Neuronal stem cell (in vitro differentiated cells): Measurements from ENCODE around the gene OXCT1.
A peak's percentile ranks its signal among the peaks of the same experiment; 100 is the strongest.

ENCODE experiments used
- DNase-seq: peaks from one replicate; pipeline ENCODE4 v3.0.0-alpha.2; 2013; ENCODE audit warnings: low spot score
- H2AFZ ChIP-seq: one replicate; pipeline ENCODE4 v1.6.1; 2013; ENCODE audit warnings: mild to moderate bottlenecking, low read length, inconsistent platforms
- H2AK5ac ChIP-seq: 2 replicates; pipeline ENCODE4 v1.6.1; 2013; ENCODE audit warnings: low read depth, mild to moderate bottlenecking, inconsistent platforms, low read length, moderate library complexity, mixed read lengths
- H2BK120ac ChIP-seq: 2 replicates; pipeline ENCODE4 v1.6.1; 2013; ENCODE audit warnings: low read depth, mild to moderate bottlenecking, inconsistent platforms, low read length, moderate library complexity, mixed read lengths
- H2BK12ac ChIP-seq: one replicate; pipeline ENCODE4 v1.6.1; 2013; ENCODE audit warnings: low read length, inconsistent platforms
- H2BK15ac ChIP-seq: 2 replicates; pipeline ENCODE4 v1.6.1; 2013; ENCODE audit warnings: mild to moderate bottlenecking, low read length, inconsistent platforms, mixed read lengths
- H2BK5ac ChIP-seq: one replicate; pipeline ENCODE4 v1.6.1; 2013; ENCODE audit warnings: inconsistent platforms, mild to moderate bottlenecking, low read length, moderate library complexity
- H3K14ac ChIP-seq: one replicate; pipeline ENCODE4 v1.6.1; 2013; ENCODE audit warnings: low read length, inconsistent platforms
- H3K18ac ChIP-seq: 2 replicates; pipeline ENCODE4 v1.6.1; 2013; ENCODE audit warnings: low read length, inconsistent platforms
- H3K23ac ChIP-seq: 2 replicates; pipeline ENCODE4 v1.6.1; 2013; ENCODE audit warnings: low read depth, mild to moderate bottlenecking, mixed read lengths, low read length, inconsistent platforms; ENCODE audit not compliant: poor library complexity
- H3K27ac ChIP-seq: replicated peaks from 3 replicates; pipeline ENCODE4 v1.5.1; 2013; ENCODE audit warnings: low read length, inconsistent platforms
- H3K27me3 ChIP-seq, 3 experiments: 2 replicates each; pipeline ENCODE4 v1.6.1; 2013; ENCODE audit warnings: low read length in 3 of 3, mild to moderate bottlenecking in 2 of 3, inconsistent platforms in 1 of 3, low read depth in 1 of 3, mixed read lengths in 1 of 3, moderate library complexity in 1 of 3; ENCODE audit not compliant: control insufficient read depth in 3 of 3, insufficient read depth in 3 of 3
- H3K36me3 ChIP-seq, 2 donors: replicated peaks in 1 of 2; 2 replicates each; pipeline ENCODE4 v1.6.1; 2013; ENCODE audit warnings: low read length in 2 of 2; ENCODE audit not compliant: control insufficient read depth in 2 of 2, insufficient read depth in 2 of 2
- H3K4ac ChIP-seq: 2 replicates; pipeline ENCODE4 v1.6.1; 2013; ENCODE audit warnings: inconsistent platforms, mild to moderate bottlenecking, low read length, moderate library complexity
- H3K4me1 ChIP-seq, 2 donors: 1 replicate in 1 of 2; 2 replicates in 1 of 2; pipeline ENCODE4 v1.6.1; 2013; ENCODE audit warnings: low read length in 2 of 2, low read depth in 1 of 2; ENCODE audit not compliant: control insufficient read depth in 2 of 2, insufficient read depth in 1 of 2
- H3K4me2 ChIP-seq: one replicate; pipeline ENCODE4 v1.6.1; 2013; ENCODE audit warnings: mild to moderate bottlenecking, low read length, inconsistent platforms; ENCODE audit not compliant: insufficient read depth, poor library complexity, severe bottlenecking
- H3K4me3 ChIP-seq, 2 donors: 2 replicates each; pipeline ENCODE4 v1.5.1; 2013; ENCODE audit warnings: low read length in 2 of 2, mild to moderate bottlenecking in 2 of 2, inconsistent platforms in 1 of 2, moderate library complexity in 1 of 2
- H3K79me1 ChIP-seq: one replicate; pipeline ENCODE4 v1.6.1; 2013; ENCODE audit warnings: low read depth, mild to moderate bottlenecking, inconsistent platforms, low read length, moderate library complexity
- H3K9ac ChIP-seq: one replicate; pipeline ENCODE4 v1.6.1; 2013; ENCODE audit warnings: mild to moderate bottlenecking, low read depth, low read length, inconsistent platforms; ENCODE audit not compliant: poor library complexity
- H3K9me3 ChIP-seq, 2 donors: replicated peaks in 1 of 2; 2 replicates each; pipeline versions ENCODE3 to v1.6.1; 2013; ENCODE audit warnings: low read length in 2 of 2, mild to moderate bottlenecking in 2 of 2, inconsistent platforms in 1 of 2, low read depth in 1 of 2, mixed read lengths in 1 of 2, moderate library complexity in 1 of 2; ENCODE audit not compliant: control insufficient read depth in 2 of 2, insufficient read depth in 1 of 2
- H4K8ac ChIP-seq: one replicate; pipeline ENCODE4 v1.6.1; 2013; ENCODE audit warnings: low read depth, mild to moderate bottlenecking, inconsistent platforms, low read length, moderate library complexity
- H4K91ac ChIP-seq: one replicate; pipeline ENCODE4 v1.6.1; 2013; ENCODE audit warnings: low read length, low read depth, mild to moderate bottlenecking, inconsistent platforms; ENCODE audit not compliant: poor library complexity
- WGBS, 2 donors: extraction: QIAGEN DNeasy Blood & Tissue Kit; methylation state at CpG; one replicate each; pipeline ENCODE4 v1.1.7; 2013; ENCODE audit warnings: missing lambda C conversion rate in 2 of 2, mixed read lengths in 1 of 2; ENCODE audit not compliant: insufficient read length in 2 of 2, insufficient replicate concordance in 1 of 2; ENCODE audit errors: extremely low coverage in 2 of 2; 5-methylcytosine and 5-hydroxymethylcytosine counted together

The OXCT1 gene

GRCh38 chr5:41794471-41794870, 75.8 kb downstream of the OXCT1 start:
- Histone ChIP-seq H2AK5ac (no peak overlapping the region), H2AFZ (peak overlapping the region; percentile 56), H3K14ac (no peak overlapping the region), H3K36me3 (peaks cover 0 to 18% of the 10 kb centered on the region in 2 donors), H3K9me3 (no peaks in the 10 kb centered on the region), H2BK15ac (no peak overlapping the region), H2BK5ac (no peak overlapping the region), H3K9ac (no peak overlapping the region), H3K4me1 (peaks cover 5 to 7% of the 10 kb centered on the region in 2 donors), H2BK120ac (no peak overlapping the region), H3K4me3 (no peak overlapping the region), H3K79me1 (no peaks in the 10 kb centered on the region), H3K27ac (no peak overlapping the region), H3K4me2 (no peak overlapping the region), H3K23ac (no peak overlapping the region), H3K27me3 (no peaks in the 10 kb centered on the region), H3K18ac (no peak overlapping the region), H2BK12ac (no peak overlapping the region), H4K8ac (no peak overlapping the region), H4K91ac (no peak overlapping the region), H3K4ac (no peak overlapping the region)
- no peak for DNase-seq
- no CpG with 5 or more reads among the region's 4 CpGs for WGBS, 2 donors

- Histone ChIP-seq H2BK12ac (no peak overlapping the region), H2BK5ac (no peak overlapping the region), H2AK5ac (no peak overlapping the region), H3K36me3 (peaks cover 0 to 13% of the 10 kb centered on the region in 2 donors), H3K27me3 (no peaks in the 10 kb centered on the region), H2BK120ac (no peak overlapping the region), H4K8ac (no peak overlapping the region), H3K23ac (no peak overlapping the region), H3K4me2 (no peak overlapping the region), H3K4me3 (no peak overlapping the region), H3K4ac (no peak overlapping the region), H3K4me1 (peaks cover 5 to 7% of the 10 kb centered on the region in 2 donors), H2AFZ (no peak overlapping the region), H3K14ac (no peak overlapping the region), H3K18ac (no peak overlapping the region), H3K9ac (no peak overlapping the region), H3K9me3 (no peaks in the 10 kb centered on the region), H3K79me1 (no peaks in the 10 kb centered on the region), H2BK15ac (no peak overlapping the region), H3K27ac (no peak overlapping the region), H4K91ac (no peak overlapping the region)
- WGBS, 2 donors: no CpG with 5 or more reads among the region's 3 CpGs
- DNase-seq: no peak
Measured at GRCh38 chr5:41793141-41793770, 77.0 kb downstream of the OXCT1 start.

GRCh38 chr5:41790038-41790776, 80.0 kb downstream of the OXCT1 start:
- peaks cover 5 to 7% of the 10 kb centered on the region in 2 donors for H3K4me1 ChIP-seq
- no peak overlapping the region for H3K23ac ChIP-seq
- H3K27ac ChIP-seq: no peak overlapping the region
- H3K9ac ChIP-seq: no peak overlapping the region
- H3K4ac ChIP-seq: no peak overlapping the region
- no peak overlapping the region for H2BK5ac ChIP-seq
- H2BK120ac ChIP-seq: no peak overlapping the region
- no peak overlapping the region for H4K91ac ChIP-seq
- no peaks in the 10 kb centered on the region for H3K79me1 ChIP-seq
- H3K18ac ChIP-seq: no peak overlapping the region
- H4K8ac ChIP-seq: no peak overlapping the region
- H3K4me3 ChIP-seq: no peak overlapping the region
- no peak overlapping the region for H2AFZ ChIP-seq
- H3K14ac ChIP-seq: no peak overlapping the region
- H2BK15ac ChIP-seq: no peak overlapping the region
- DNase-seq: no peak
- no peaks in the 10 kb centered on the region for H3K9me3 ChIP-seq
- no peak overlapping the region for H3K4me2 ChIP-seq
- no peak overlapping the region for H2AK5ac ChIP-seq
- peaks cover 0 to 9% of the 10 kb centered on the region in 2 donors for H3K36me3 ChIP-seq
- no peak overlapping the region for H2BK12ac ChIP-seq
- no CpG with 5 or more reads among the region's 6 CpGs for WGBS, 2 donors
- no peaks in the 10 kb centered on the region for H3K27me3 ChIP-seq

DNA sequence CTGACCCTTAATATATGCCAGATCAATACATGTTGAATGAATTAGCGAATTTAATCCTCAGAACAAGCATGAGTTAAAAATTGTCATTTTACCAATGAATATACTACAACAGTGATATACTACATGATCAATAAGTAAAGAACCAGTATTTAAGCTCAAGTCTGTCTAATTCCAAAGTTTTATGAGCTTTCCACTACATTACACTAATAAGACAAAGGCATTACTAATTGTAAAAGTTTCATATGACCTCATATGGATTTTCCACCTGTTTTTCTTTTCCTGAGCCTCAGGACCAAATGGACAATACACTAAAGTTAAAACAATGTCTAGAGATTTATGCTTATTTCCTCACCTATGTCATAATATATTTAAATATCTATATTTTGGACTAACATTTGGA, 80.8 kb downstream of the OXCT1 start:
- H3K79me1 ChIP-seq: no peaks in the 10 kb centered on the region
- no CpG with 5 or more reads among the region's 1 CpG for WGBS, 2 donors

More for the DNA sequence above, 80.8 kb downstream of the OXCT1 start:
- Histone ChIP-seq H2BK12ac (no peak overlapping the region), H2BK5ac (no peak overlapping the region), H3K14ac (no peak overlapping the region), H3K9ac (no peak overlapping the region), H3K27ac (no peak overlapping the region), H3K27me3 (no peaks in the 10 kb centered on the region), H3K4me2 (no peak overlapping the region), H3K9me3 (no peaks in the 10 kb centered on the region), H3K4me3 (no peak overlapping the region), H2BK120ac (no peak overlapping the region), H4K8ac (no peak overlapping the region), H3K4me1 (peaks cover under 1 to 4% of the 10 kb centered on the region in 2 donors), H2AFZ (no peak overlapping the region), H3K36me3 (peaks cover 0 to 9% of the 10 kb centered on the region in 2 donors), H2BK15ac (no peak overlapping the region), H2AK5ac (no peak overlapping the region), H3K18ac (no peak overlapping the region), H4K91ac (no peak overlapping the region), H3K4ac (no peak overlapping the region), H3K23ac (no peak overlapping the region)
- no peak for DNase-seq
